H1 (cell line): ENCODE data around the gene PRKCA. TPM values are rescaled to one million over a fixed set of nuclear protein-coding genes. Genes with fewer than 3 reads are reported as not detected.

Experiments
- CTCF ChIA-PET: fragments of 300-600 bp; sonication (Branson Sonifier 250); formaldehyde crosslinking; loops from one replicate; lab custom pipeline; 2021; ENCODE audit not compliant: partially characterized antibody; lab: Charles Lee
- POLR2A ChIA-PET: fragments of 300-600 bp; sonication (Branson Sonifier 250); formaldehyde crosslinking; loops from one replicate; lab custom pipeline; 2021; ENCODE audit warnings: inconsistent platforms; ENCODE audit not compliant: partially characterized antibody; lab: Charles Lee
- DNase-seq, 2 experiments: peaks; one replicate each; pipeline versions ENCODE4 v3.0.0 to v3.0.0-alpha.2; 2010 to 2022; ENCODE audit warnings: low spot score in 2 of 2, low read depth in 1 of 2, mixed read lengths in 1 of 2
- FAIRE-seq: peaks from 2 replicates; lab custom pipeline; 2011; peaks lifted over from hg19 to GRCh38; lab: Jason Lieb, UNC
- H2AFZ ChIP-seq: 2 replicates; pipeline ENCODE4 v1.8.1; 2012; ENCODE audit warnings: low read length, inconsistent platforms
- H2AK5ac ChIP-seq: 2 replicates; pipeline ENCODE4 v1.6.1; 2013; ENCODE audit warnings: low read depth, low read length
- H2BK120ac ChIP-seq: replicated peaks from 2 replicates; pipeline ENCODE3; 2013; ENCODE audit warnings: low read depth, low read length, inconsistent platforms
- H2BK12ac ChIP-seq: 2 replicates; pipeline ENCODE4 v1.6.1; 2013; ENCODE audit warnings: low read depth, low read length
- H2BK15ac ChIP-seq: 2 replicates; pipeline ENCODE4 v1.6.1; 2013; ENCODE audit warnings: low read length
- H2BK20ac ChIP-seq: 2 replicates; pipeline ENCODE4 v1.6.1; 2013; ENCODE audit warnings: low read length
- H2BK5ac ChIP-seq: 2 replicates; pipeline ENCODE4 v1.6.1; 2013; ENCODE audit warnings: low read depth, low read length
- H3K14ac ChIP-seq: 2 replicates; pipeline ENCODE4 v1.6.1; 2013; ENCODE audit warnings: inconsistent platforms; ENCODE audit not compliant: insufficient read length
- H3K18ac ChIP-seq: 2 replicates; pipeline ENCODE4 v1.6.1; 2013; ENCODE audit warnings: low read length; ENCODE audit errors: extremely low read depth
- H3K23ac ChIP-seq: 2 replicates; pipeline ENCODE4 v1.6.1; 2013; ENCODE audit warnings: inconsistent platforms; ENCODE audit not compliant: insufficient read length
- H3K23me2 ChIP-seq: 2 replicates; pipeline ENCODE4 v1.6.1; 2013; ENCODE audit warnings: low read depth, low read length
- H3K27ac ChIP-seq: 2 replicates; pipeline ENCODE4 v1.6.1; 2011; ENCODE audit warnings: low read depth, low read length, inconsistent platforms
- H3K27me3 ChIP-seq, 4 experiments: replicated peaks in 1 of 4; 1 replicate in 1 of 4; 2 replicates in 3 of 4; pipeline versions ENCODE4 v1.6.1 to v1.8.1; 2011 to 2013; ENCODE audit warnings: low read length in 3 of 4, mild to moderate bottlenecking in 3 of 4, inconsistent platforms in 2 of 4, mixed read lengths in 2 of 4, moderate library complexity in 1 of 4; ENCODE audit not compliant: control insufficient read depth in 3 of 4, insufficient read depth in 3 of 4; ENCODE audit errors: extremely low read depth in 1 of 4
- H3K36me3 ChIP-seq, 4 experiments: 2 replicates each; pipeline versions ENCODE4 v1.6.1 to v1.8.1; 2011 to 2013; ENCODE audit warnings: mild to moderate bottlenecking in 4 of 4, low read length in 3 of 4, moderate library complexity in 2 of 4, control low read depth in 1 of 4, inconsistent platforms in 1 of 4; ENCODE audit not compliant: insufficient read depth in 4 of 4, control insufficient read depth in 2 of 4
- H3K4ac ChIP-seq: replicated peaks from 2 replicates; pipeline ENCODE3; 2013; ENCODE audit warnings: low read length, low read depth, mixed read lengths, inconsistent platforms; ENCODE audit not compliant: insufficient read length
- H3K4me1 ChIP-seq, 4 experiments: replicated peaks in 1 of 4; 1 replicate in 1 of 4; 2 replicates in 3 of 4; pipeline versions ENCODE4 v1.6.1 to v1.8.1; 2011 to 2013; ENCODE audit warnings: low read length in 3 of 4, inconsistent platforms in 2 of 4, mixed read lengths in 1 of 4; ENCODE audit not compliant: insufficient read depth in 4 of 4, control insufficient read depth in 3 of 4
- H3K4me2 ChIP-seq, 2 experiments: 2 replicates each; pipeline versions ENCODE4 v1.6.1 to v1.8.1; 2011 to 2013; ENCODE audit warnings: low read depth in 2 of 2, low read length in 2 of 2, control low read depth in 1 of 2, inconsistent platforms in 1 of 2, mild to moderate bottlenecking in 1 of 2; ENCODE audit not compliant: insufficient read depth in 1 of 2
- H3K4me3 ChIP-seq, 4 experiments: fragments of 200-600, 300-600 bp in 1 of 4; sonication (generic), shearing (Covaris generic), sonication (Bioruptor Twin) in 1 of 4; 2 replicates each; pipeline versions ENCODE4 v1.5.1 to v1.8.1; 2011 to 2016; ENCODE audit warnings: low read length in 4 of 4, low read depth in 3 of 4, control low read depth in 2 of 4, inconsistent platforms in 2 of 4, mild to moderate bottlenecking in 2 of 4, mixed read lengths in 1 of 4, moderate library complexity in 1 of 4; ENCODE audit not compliant: insufficient read depth in 2 of 4; ENCODE audit errors: extremely low read depth in 1 of 4
- H3K56ac ChIP-seq: replicated peaks from 2 replicates; pipeline ENCODE3; 2013; ENCODE audit warnings: low read depth, mild to moderate bottlenecking, mixed read lengths, low read length, inconsistent platforms; ENCODE audit not compliant: insufficient read length
- H3K79me1 ChIP-seq: 2 replicates; pipeline ENCODE4 v1.6.1; 2013; ENCODE audit warnings: low read depth, low read length, control low read depth
- H3K79me2 ChIP-seq, 2 experiments: 2 replicates each; pipeline versions ENCODE4 v1.6.1 to v1.8.1; 2012 to 2013; ENCODE audit warnings: low read length in 2 of 2, mild to moderate bottlenecking in 2 of 2, inconsistent platforms in 1 of 2; ENCODE audit not compliant: insufficient read depth in 2 of 2, control insufficient read depth in 1 of 2
- H3K9ac ChIP-seq, 4 experiments: replicated peaks in 1 of 4; 1 replicate in 1 of 4; 2 replicates in 3 of 4; pipeline versions ENCODE4 v1.6.1 to v1.8.1; 2011 to 2013; ENCODE audit warnings: low read depth in 3 of 4, low read length in 3 of 4, control low read depth in 2 of 4, mild to moderate bottlenecking in 2 of 4, moderate library complexity in 2 of 4, inconsistent platforms in 1 of 4; ENCODE audit errors: extremely low read depth in 1 of 4
- H3K9me3 ChIP-seq, 2 experiments: 2 replicates each; pipeline versions ENCODE4 v1.6.1 to v1.8.1; 2012 to 2013; ENCODE audit warnings: mild to moderate bottlenecking in 2 of 2, moderate library complexity in 2 of 2, control low read depth in 1 of 2, inconsistent platforms in 1 of 2, low read depth in 1 of 2, low read length in 1 of 2, mixed read lengths in 1 of 2; ENCODE audit not compliant: insufficient read depth in 2 of 2
- H4K20me1 ChIP-seq, 2 experiments: replicated peaks in 1 of 2; 2 replicates each; pipeline versions ENCODE3 to v1.8.1; 2011 to 2013; ENCODE audit warnings: inconsistent platforms in 2 of 2, low read length in 2 of 2, mild to moderate bottlenecking in 1 of 2; ENCODE audit not compliant: insufficient read depth in 2 of 2, control insufficient read depth in 1 of 2
- H4K5ac ChIP-seq: 2 replicates; pipeline ENCODE4 v1.6.1; 2013; ENCODE audit warnings: low read length, low read depth, mixed read lengths, inconsistent platforms; ENCODE audit not compliant: insufficient read length
- H4K8ac ChIP-seq: 2 replicates; pipeline ENCODE4 v1.8.0; 2013; ENCODE audit warnings: mild to moderate bottlenecking, moderate library complexity, low read length, inconsistent platforms; ENCODE audit not compliant: insufficient read depth; ENCODE audit errors: extremely low read depth
- H4K91ac ChIP-seq: replicated peaks from 2 replicates; pipeline ENCODE3; 2013; ENCODE audit warnings: low read length, mixed read lengths, inconsistent platforms; ENCODE audit not compliant: insufficient read length
- ASH2L ChIP-seq: fragments of 200-600, 300-600 bp; sonication (generic); IDR thresholded peaks from one replicate; pipeline ENCODE4 v1.7.1; 2017; ENCODE audit warnings: low read length
- CREB1 ChIP-seq: IDR thresholded peaks from 2 replicates; pipeline ENCODE4 v1.6.1; 2012; ENCODE audit warnings: inconsistent platforms
- EP300 ChIP-seq, 2 experiments: IDR thresholded peaks; 1 replicate in 1 of 2; 2 replicates in 1 of 2; pipeline ENCODE4 v1.6.1; 2011 to 2012; ENCODE audit warnings: low read depth in 2 of 2, low read length in 2 of 2, mild to moderate bottlenecking in 2 of 2, borderline replicate concordance in 1 of 2, inconsistent platforms in 1 of 2, moderate library complexity in 1 of 2
- HDAC2 ChIP-seq, 2 experiments: fragments of 300-600 bp in 1 of 2; sonication (generic) in 1 of 2; IDR thresholded peaks; 2 replicates each; pipeline ENCODE4 v1.6.1; 2011 to 2012; ENCODE audit warnings: low read depth in 2 of 2, low read length in 2 of 2, mild to moderate bottlenecking in 2 of 2, moderate library complexity in 2 of 2, borderline replicate concordance in 1 of 2, inconsistent platforms in 1 of 2
- NRF1 ChIP-seq: IDR thresholded peaks from 2 replicates; pipeline ENCODE4 v1.6.1; 2011; ENCODE audit warnings: mild to moderate bottlenecking, low read depth, low read length, improper control_type of control experiment
- SAP30 ChIP-seq: fragments of 300-600 bp; sonication (generic); IDR thresholded peaks from 2 replicates; pipeline ENCODE4 v1.7.1; 2012; ENCODE audit warnings: low read length, moderate library complexity, mild to moderate bottlenecking, inconsistent platforms; ENCODE audit not compliant: insufficient read depth, insufficient replicate concordance
- SIX5 ChIP-seq: IDR thresholded peaks from 2 replicates; pipeline ENCODE4 v1.6.1; 2011; ENCODE audit warnings: mild to moderate bottlenecking, low read depth, low read length
- SP4 ChIP-seq: IDR thresholded peaks from 2 replicates; pipeline ENCODE4 v1.6.1; 2012; ENCODE audit warnings: low read length, inconsistent platforms
- TAF7 ChIP-seq: optimal IDR thresholded peaks from 2 replicates; pipeline ENCODE3; 2011; ENCODE audit warnings: low read depth, mild to moderate bottlenecking, inconsistent platforms, low read length, moderate library complexity, borderline replicate concordance
- TCF12 ChIP-seq: IDR thresholded peaks from 2 replicates; pipeline ENCODE4 v1.6.1; 2011; ENCODE audit warnings: low read depth, mild to moderate bottlenecking, low read length
- WGBS, 2 experiments: shearing (Covaris generic) in 1 of 2; methylation state at CpG; one replicate each; pipeline versions ENCODE4 v1.1.6 to v1.1.7; 2013 to 2015; ENCODE audit warnings: low lambda C conversion rate in 2 of 2, mixed read lengths in 2 of 2, inconsistent platforms in 1 of 2, low coverage in 1 of 2, missing lambda C conversion rate in 1 of 2; ENCODE audit not compliant: insufficient replicate concordance in 2 of 2, insufficient coverage in 1 of 2, insufficient read length in 1 of 2; ENCODE audit errors: extremely low coverage in 1 of 2, missing lambda C conversion rate in 1 of 2; 5-methylcytosine and 5-hydroxymethylcytosine counted together
- polyA plus RNA-seq, 7 experiments: library from polyadenylated mRNA; depleted of rRNA in 3 of 7; stranded (reverse) in 5 of 7; unstranded in 2 of 7; fragments of >200 nt in 5 of 7; fragments of 200-250 nt in 2 of 7; gene quantifications; 1 replicate in 5 of 7; 2 replicates in 1 of 7; 4 replicates in 1 of 7; pipeline versions ENCODE4 v1.2.1 to v1.2.3, GENCODE V29; 2011 to 2013; ENCODE audit warnings: missing spikeins in 2 of 7, mixed read lengths in 2 of 7
- total RNA-seq: library from RNA; stranded (reverse); fragmentation: NEBNext Ultra II Directional; extraction: Animal tissue kit (Norgen Biotek cat#: 25700); gene quantifications from 2 replicates; pipeline ENCODE4 v1.2.1, GENCODE V29; 2021

The PRKCA gene
- total and polyA plus RNA-seq, 2 of the 8 experiments (the other 6 are each of a cell fraction or from before 2014, with no cell fraction given), result 5.8 to 17.8 TPM

GRCh38 chr17:66767154-66767933 lies 464.9 kb downstream of the PRKCA start:
- no peaks in the 10 kb centered on the region for H3K9me3 ChIP-seq
- H3K27ac ChIP-seq, result no peak overlapping the region
- H4K5ac ChIP-seq, result no peak overlapping the region
- H3K36me3 ChIP-seq, result no peaks in the 10 kb centered on the region; a peak in 1 of 8 replicates
- H3K9ac ChIP-seq, result no peak overlapping the region
- H3K4ac ChIP-seq, result no peak overlapping the region
- DNase-seq (no peak), FAIRE-seq (no peak)
- H2BK20ac ChIP-seq, result no peak overlapping the region
- no peak overlapping the region for H3K56ac ChIP-seq
- WGBS, 2 experiments, result 93% methylated on average over 3 of the region's 3 CpGs; no CpG with 5 or more reads in 1 of the 2 experiments
- no peak overlapping the region for H3K4me3 ChIP-seq
- H2BK12ac ChIP-seq, result no peak overlapping the region
- CTCF ChIA-PET, result no interaction called here
- no peak overlapping the region for H2BK120ac ChIP-seq
- H3K27me3 ChIP-seq, result no peaks in the 10 kb centered on the region
- no peak overlapping the region for H4K8ac ChIP-seq
- no peak overlapping the region for H3K14ac ChIP-seq
- H3K79me2 ChIP-seq, result no peaks in the 10 kb centered on the region
- H3K4me2 ChIP-seq, result no peak overlapping the region
- POLR2A ChIA-PET, result no interaction called here
- no peak overlapping the region for H2BK5ac ChIP-seq
- H2AK5ac ChIP-seq, result 0 out of 2 replicates have a peak overlapping the region, but pooled peaks have one; percentile 33
- no peak overlapping the region for H3K23ac ChIP-seq
- H4K91ac ChIP-seq, result no peak overlapping the region
- no peaks in the 10 kb centered on the region for H4K20me1 ChIP-seq
- H3K18ac ChIP-seq, result no peak overlapping the region
- no peaks in the 10 kb centered on the region for H3K79me1 ChIP-seq
- peaks cover 0 to 5% (median 0%) of the 10 kb centered on the region in 4 experiments; a peak in 2 of 7 replicates for H3K4me1 ChIP-seq
- H3K23me2 ChIP-seq, result no peaks in the 10 kb centered on the region
- H2BK15ac ChIP-seq, result no peak overlapping the region
- no peak overlapping the region for H2AFZ ChIP-seq
- no peak for TF ChIP-seq NRF1
- no peak for TF ChIP-seq SIX5
- TF ChIP-seq TAF7, result no peak
- no peak for TF ChIP-seq SAP30
- TF ChIP-seq ASH2L, result no peak
- TF ChIP-seq SP4, result no peak
- TF ChIP-seq EP300 (IDR thresholded peaks at IDR 0.05; ENCODE audit: borderline replicate concordance in 1 of 2, low read depth in 2 of 2, low read length in 2 of 2), result no peak
- TF ChIP-seq HDAC2 (IDR thresholded peaks at IDR 0.05; ENCODE audit: borderline replicate concordance in 1 of 2, low read depth in 2 of 2, low read length in 2 of 2), result no peak
- no peak for TF ChIP-seq TCF12
- no peak for TF ChIP-seq CREB1
